DMS53 treated with DMSO at 0.1 percent for 48 hours (cell line): Measurements from ENCODE around the gene ZNF280A.
"Not testable (repeated sequence)": the region's sequence is repeated elsewhere in the genome, so short reads cannot be mapped to it uniquely, and the experiment has no call there.

Experiments used
- DNase-seq: peaks from one replicate; lab custom pipeline; 2025; ENCODE audit not compliant: unreplicated experiment; lab: John Stamatoyannopoulos, UW

ZNF280A gene

DNA sequence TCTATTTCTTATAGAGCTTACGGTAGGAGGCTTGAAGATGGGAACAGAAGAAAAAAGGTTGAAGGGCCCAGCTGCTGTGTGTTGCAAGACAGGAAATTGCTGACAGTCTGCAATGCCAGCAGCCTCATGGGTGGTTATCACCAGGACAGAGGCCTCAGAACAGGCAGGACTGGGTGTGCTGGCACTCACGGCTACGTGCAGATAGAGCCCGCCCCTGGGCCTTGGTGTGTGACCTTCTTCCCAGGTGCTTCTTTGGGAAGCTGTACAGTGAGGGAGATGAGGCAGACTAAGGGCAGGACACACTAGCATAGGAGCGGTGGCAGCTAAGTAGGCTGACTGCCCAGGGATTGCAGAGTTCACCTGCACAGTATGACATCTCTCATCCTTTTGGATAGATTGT lies 26.4 kb upstream of the ZNF280A start:
- DNase-seq, result no peak

- DNase-seq, result no peak
These were observed 25.0 kb upstream of the ZNF280A start for GRCh38 chr22:22545084-22545483.

DNA sequence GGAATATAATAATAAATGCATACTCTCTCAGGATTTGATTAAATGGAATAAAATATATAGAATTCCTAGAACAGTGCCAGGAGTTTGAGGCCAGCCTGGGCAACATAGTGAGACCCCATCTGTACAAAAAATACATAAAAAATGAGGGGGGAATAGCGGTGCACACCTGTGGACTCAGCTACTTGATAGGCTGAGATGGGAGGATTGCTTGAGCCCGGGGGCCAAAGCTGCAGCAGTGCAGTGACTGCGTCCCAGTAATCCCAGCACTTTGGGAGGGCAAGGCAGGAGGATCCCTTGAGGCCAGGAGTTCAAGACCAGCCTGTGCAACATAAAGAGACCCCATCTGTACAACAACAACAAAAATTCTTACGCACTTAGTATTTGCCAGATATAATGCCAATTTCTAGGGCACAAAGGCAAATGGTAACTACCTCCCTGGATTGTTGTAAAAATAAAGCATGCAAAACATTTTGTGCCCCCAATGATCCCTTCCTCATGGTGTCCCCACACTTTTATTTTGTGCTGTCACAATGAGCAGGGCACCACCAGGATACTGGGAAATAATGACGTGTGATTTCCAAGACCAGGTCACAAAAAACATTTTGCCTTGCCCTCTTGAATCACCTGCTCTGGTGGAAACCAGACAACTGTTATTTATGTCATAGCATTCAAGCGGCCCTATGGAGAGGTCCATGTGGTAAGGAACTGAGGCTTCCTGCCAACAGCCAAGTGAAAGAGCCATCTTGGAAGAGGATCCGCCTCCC lies 18.3 kb upstream of the ZNF280A start:
- DNase-seq, result no peak

GRCh38 chr22:22536916-22537315 lies 16.8 kb upstream of the ZNF280A start:
- no peak for DNase-seq

- no peak for DNase-seq
These were observed 16.4 kb upstream of the ZNF280A start for GRCh38 chr22:22536515-22536914.

- no peak for DNase-seq
These were observed 15.6 kb upstream of the ZNF280A start for GRCh38 chr22:22535662-22536061.

DNA sequence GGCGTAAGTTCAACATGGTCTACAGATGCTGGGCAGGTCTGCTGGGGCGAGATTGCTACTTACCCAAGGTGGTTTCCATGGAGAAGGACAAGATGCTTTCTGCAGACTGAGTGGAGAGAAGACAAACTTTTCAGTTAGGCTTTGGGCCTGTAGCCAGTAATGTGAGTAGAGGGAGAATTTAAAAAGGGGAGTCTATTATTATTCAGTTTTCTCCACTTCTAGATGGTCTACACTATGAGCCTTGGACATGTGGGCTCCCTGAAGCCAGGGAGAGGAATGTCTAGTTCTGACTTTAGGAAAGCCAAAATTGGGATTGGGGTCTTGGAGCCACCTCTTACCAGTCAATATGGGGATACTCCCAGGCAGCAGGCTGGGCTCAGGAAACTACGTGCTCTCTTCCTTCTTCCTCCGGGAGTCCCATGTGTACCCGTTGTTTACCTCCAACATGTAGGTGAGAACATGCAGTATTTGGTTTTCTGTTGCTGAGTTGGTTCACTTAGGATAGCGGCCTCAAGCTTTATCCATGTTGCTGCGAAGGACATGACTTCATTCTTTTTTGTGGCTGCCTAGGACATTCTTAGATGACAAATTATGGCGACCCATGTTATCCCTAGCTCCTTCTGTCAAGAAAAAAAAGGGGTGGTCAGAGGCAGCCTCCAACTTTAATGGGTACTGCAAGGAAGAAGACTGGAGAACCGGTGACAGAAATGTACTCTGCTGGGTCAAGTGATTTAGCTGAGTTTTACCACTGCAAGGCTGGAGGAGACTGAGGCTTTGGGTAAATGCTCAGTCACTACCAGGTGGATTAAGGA lies 14.7 kb upstream of the ZNF280A start:
- DNase-seq, result no peak

GRCh38 chr22:22533863-22534262 lies 13.8 kb upstream of the ZNF280A start:
- DNase-seq, result no peak

DNA sequence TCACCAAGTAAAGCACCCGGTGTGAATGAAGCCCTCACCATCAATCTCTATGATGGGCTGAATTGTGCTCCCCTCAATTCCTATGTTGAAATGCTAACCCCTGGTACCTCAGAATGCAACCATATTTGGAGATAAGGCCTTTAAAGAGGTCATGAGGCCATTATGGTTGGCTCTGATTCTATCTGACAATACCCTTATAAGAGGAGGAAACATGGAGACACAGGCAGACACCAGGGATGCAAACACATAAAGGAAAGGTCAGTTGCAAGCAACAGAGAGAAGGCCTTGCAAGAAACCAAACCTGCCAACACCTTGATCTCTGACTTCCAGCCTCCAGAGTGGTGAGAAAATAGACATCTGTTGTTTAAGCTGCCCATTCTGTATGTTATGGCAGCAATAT lies 13.3 kb upstream of the ZNF280A start:
- DNase-seq, result no peak

GRCh38 chr22:22532547-22533071 lies 12.5 kb upstream of the ZNF280A start:
- not testable (repeated sequence) for DNase-seq

- no peak for DNase-seq
These were observed 11.9 kb upstream of the ZNF280A start for GRCh38 chr22:22531770-22532546.

DNA sequence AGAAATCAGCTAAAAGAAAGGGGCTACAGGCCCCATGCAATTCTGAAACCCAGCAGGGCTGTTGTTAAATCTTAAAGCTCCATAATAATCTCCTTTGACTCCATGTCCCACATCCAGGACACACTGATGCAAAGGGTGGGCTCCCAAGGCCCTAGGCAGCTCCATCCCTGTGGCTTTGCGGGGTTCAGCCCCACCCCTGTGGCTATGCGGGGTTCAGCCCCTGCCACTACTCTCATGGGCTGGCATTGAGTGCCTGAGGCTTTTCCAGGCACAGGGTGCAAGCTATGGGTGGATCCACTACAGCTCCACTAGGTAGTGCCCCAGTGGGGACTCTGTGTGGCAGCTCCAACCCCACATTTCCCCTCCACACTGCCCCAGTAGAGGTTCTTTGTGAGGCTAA lies 8.7 kb upstream of the ZNF280A start:
- DNase-seq, result no peak

- no peak for DNase-seq
These were observed 7.2 kb upstream of the ZNF280A start for GRCh38 chr22:22527312-22527711.

DNA sequence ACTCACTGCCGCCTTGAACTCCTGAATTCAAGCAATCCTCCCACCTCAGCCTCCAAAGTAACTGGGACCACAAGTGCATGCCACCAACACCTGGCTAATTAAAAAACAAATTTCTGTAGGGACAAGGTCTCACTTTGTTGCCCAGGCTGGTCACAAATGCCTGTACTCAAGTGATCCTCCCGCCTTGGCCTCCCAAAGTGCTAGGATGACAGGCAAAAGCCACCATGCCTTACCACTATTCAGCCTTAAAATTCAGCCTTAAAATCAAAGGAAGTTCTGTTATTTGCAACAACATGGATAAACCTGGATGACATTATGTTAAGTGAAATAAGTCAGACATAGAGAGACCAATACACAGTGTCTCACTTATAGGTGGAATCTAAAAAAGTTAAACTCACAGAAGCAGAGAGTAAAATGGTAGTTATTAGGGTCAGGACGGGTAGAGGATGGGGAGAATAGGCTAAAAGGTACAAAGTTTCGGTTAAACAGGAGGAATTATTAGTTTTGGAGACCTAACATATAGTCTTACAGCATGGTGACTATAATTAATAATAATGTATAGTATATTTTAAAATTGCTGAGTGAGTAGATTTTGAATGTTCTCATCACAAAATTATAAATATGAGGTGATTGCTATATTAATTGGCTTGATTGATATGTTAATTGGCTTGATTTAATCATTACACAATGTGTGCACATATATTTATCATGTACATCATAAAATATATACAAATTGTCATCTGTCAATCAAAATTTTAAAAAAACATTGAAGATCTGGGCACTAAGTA lies 6.2 kb upstream of the ZNF280A start:
- no peak for DNase-seq

GRCh38 chr22:22523494-22523893 lies 3.4 kb upstream of the ZNF280A start:
- DNase-seq, result no peak

DNA sequence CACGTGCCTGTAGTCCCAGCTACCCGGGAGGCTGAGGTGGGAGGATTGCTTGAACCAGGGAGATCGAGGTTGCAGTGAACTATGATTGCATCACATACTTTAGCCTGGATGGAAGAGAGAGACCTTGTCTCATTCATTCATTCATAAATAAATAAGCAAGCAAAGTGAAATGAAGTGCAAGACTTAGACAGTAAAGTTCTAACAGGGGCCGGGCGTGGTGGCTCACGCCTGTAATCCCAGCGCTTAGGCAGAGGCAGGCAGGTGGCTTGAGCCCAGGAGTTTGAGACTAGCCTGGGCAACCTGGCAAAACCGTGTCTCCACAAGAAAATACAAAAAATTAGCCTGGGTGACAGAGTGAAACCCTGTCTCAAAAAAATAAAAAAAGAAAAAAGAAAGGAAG lies 1.6 kb upstream of the ZNF280A start:
- DNase-seq, result no peak

DNA sequence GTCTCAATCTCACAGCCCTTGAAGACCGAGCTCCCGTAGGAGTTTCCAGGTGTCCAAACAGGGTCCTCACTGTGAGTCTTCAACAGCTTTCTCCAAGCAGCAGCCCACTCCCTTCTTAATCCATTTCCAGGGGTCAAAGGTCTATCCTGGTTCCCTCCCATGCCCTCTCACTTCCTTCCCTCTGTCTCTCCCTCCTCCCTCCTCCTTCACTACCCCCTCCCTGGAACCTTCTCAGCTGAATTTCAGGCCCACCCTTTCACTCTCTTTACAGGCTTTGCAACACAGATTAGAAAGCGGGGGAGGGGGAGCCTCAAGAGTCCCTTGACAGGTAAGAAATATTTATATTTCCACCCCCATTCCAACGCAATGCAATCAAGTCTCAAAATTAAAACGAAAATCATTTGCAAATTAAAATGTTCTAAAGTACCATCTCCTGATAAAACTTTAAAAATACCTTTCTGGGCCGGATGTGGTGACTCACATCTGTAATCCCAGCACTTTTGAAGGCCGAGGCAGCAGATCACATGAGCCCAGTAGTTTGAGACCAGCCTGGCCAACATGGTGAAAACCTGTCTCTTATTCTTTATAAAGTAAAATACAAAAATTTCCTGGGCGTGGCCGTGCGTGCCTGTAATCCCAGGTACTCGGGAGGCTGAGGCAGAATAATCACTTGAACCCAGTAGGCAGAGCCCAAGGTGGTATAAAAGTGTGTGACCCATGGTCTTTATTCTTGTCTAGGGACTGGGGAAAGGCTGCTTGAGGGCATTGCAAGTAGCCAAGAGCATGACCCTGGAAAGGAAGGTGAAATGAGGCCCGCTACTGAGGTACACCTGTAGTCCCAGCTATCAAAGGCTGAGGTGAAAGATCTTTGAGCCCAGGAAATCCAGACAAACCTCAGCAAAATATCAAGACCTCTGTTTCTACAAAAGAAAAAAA lies 865 bp upstream of the ZNF280A start:
- no peak for DNase-seq

- no peak for DNase-seq
These were observed 479 bp downstream of the ZNF280A start for GRCh38 chr22:22519591-22519990.

DNA sequence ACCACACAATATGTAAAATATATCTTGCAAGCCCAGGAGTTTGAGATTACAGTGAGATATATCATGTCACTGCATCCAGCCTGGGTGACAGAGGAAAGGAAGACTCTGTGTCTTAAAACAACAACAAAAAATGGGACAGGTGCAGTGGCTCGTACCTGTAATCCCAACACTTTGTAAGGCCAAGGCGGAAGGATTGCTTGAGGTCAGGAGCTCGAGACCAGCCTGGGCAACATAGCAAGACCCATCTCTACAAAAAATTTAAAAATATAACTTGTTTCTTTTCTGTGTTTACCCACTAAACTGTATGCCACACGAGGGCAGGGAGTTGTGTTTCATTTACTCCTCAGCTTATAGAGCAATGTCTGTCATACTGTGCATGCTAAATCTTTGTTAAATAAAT lies 3.1 kb downstream of the ZNF280A start:
- no peak for DNase-seq

GRCh38 chr22:22515890-22516289 lies 4.2 kb downstream of the ZNF280A start:
- DNase-seq, result no peak
